Vagina (tissue), 2 donors: ENCODE data around the gene GYS1. TPM values are rescaled to one million over a fixed set of nuclear protein-coding genes. Genes with fewer than 3 reads are reported as not detected.

Source experiments
- DNase-seq, 2 donors: peaks; one replicate each; pipeline ENCODE4 v3.0.0-alpha.2; 2017; ENCODE audit errors: extremely low spot score in 2 of 2
- H3K27ac ChIP-seq: fragments of 200-600 bp; sonication (generic); one replicate; pipeline ENCODE4 v1.5.1; 2019
- H3K27me3 ChIP-seq: fragments of 200-600 bp; sonication (generic); one replicate; pipeline ENCODE4 v1.5.1; 2019
- H3K36me3 ChIP-seq, 2 donors: fragments of 200-600 bp; sonication (generic); one replicate each; pipeline ENCODE4 v1.5.1; 2017 to 2019
- H3K4me1 ChIP-seq: fragments of 200-600 bp; sonication (generic); one replicate; pipeline ENCODE4 v1.5.1; 2019
- H3K4me3 ChIP-seq, 2 donors: fragments of 200-600 bp; sonication (generic); 1 replicate in 1 of 2; 2 replicates in 1 of 2; pipeline ENCODE4 v1.5.1; 2016 to 2019
- H3K9me3 ChIP-seq: fragments of 200-600 bp; sonication (generic); one replicate; pipeline ENCODE4 v1.5.1; 2019
- POLR2A ChIP-seq, 2 donors: fragments of 450-650 bp; IDR thresholded peaks; one replicate each; pipeline ENCODE4 v1.6.1; 2017; ENCODE audit warnings: antibody characterized with exemption in 2 of 2, mild to moderate bottlenecking in 2 of 2, moderate library complexity in 2 of 2
- POLR2AphosphoS5 ChIP-seq, 2 donors: sonication (generic); formaldehyde crosslinking; IDR thresholded peaks; one replicate each; pipeline ENCODE4 v1.9.0; 2017; ENCODE audit warnings: antibody characterized with exemption in 2 of 2, mild to moderate bottlenecking in 2 of 2, low read depth in 1 of 2; ENCODE audit not compliant: insufficient read depth in 1 of 2
- intact Hi-C: fragments of 100-400 bp; cut with DNase I; formaldehyde crosslinking; loops from one replicate; pipeline ENCODE4 v1.15.1; 2023
- total RNA-seq: library from RNA; depleted of rRNA; stranded (reverse); fragments of >200 nt; gene quantifications from one replicate; pipeline ENCODE4 v1.2.3, GENCODE V29; 2016
- TF ChIP-seq, protein P1 (sequence below), 3 experiments: fragments of 450-650 bp in 2 of 3; fragments of 200-600 bp in 1 of 3; sonication (generic) in 1 of 3; IDR thresholded peaks; one replicate each; pipeline ENCODE4 v1.5.1; 2017 to 2019; ENCODE audit warnings: antibody characterized with exemption in 3 of 3, mild to moderate bottlenecking in 2 of 3, moderate library complexity in 2 of 3

GYS1 gene
- total RNA-seq, 1 donor from 2014 or later = 32.2 TPM

- Histone ChIP-seq H3K27ac (no peak overlapping the region), H3K36me3 (no peaks in the 10 kb centered on the region), H3K4me3 (no peak overlapping the region), H3K27me3 (no peaks in the 10 kb centered on the region), H3K9me3 (no peaks in the 10 kb centered on the region), H3K4me1 (no peaks in the 10 kb centered on the region)
- DNase-seq = no peak
- intact Hi-C loops = no loop called here
- TF ChIP-seq POLR2AphosphoS5 (IDR thresholded peaks at IDR 0.05; ENCODE audit: insufficient read depth in 1 of 2, low read depth in 1 of 2) = no peak
- TF ChIP-seq, protein P1, sequence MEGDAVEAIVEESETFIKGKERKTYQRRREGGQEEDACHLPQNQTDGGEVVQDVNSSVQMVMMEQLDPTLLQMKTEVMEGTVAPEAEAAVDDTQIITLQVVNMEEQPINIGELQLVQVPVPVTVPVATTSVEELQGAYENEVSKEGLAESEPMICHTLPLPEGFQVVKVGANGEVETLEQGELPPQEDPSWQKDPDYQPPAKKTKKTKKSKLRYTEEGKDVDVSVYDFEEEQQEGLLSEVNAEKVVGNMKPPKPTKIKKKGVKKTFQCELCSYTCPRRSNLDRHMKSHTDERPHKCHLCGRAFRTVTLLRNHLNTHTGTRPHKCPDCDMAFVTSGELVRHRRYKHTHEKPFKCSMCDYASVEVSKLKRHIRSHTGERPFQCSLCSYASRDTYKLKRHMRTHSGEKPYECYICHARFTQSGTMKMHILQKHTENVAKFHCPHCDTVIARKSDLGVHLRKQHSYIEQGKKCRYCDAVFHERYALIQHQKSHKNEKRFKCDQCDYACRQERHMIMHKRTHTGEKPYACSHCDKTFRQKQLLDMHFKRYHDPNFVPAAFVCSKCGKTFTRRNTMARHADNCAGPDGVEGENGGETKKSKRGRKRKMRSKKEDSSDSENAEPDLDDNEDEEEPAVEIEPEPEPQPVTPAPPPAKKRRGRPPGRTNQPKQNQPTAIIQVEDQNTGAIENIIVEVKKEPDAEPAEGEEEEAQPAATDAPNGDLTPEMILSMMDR (IDR thresholded peaks at IDR 0.05) = no peak
- no peak for TF ChIP-seq POLR2A (IDR thresholded peaks at IDR 0.05)
Observed at GRCh38 chr19:48945817-48946216, 47.3 kb downstream of the GYS1 start.

- Histone ChIP-seq H3K9me3 (no peaks in the 10 kb centered on the region), H3K27me3 (no peaks in the 10 kb centered on the region), H3K4me1 (no peaks in the 10 kb centered on the region), H3K36me3 (no peaks in the 10 kb centered on the region), H3K4me3 (no peak overlapping the region), H3K27ac (no peak overlapping the region)
- TF ChIP-seq POLR2AphosphoS5 (IDR thresholded peaks at IDR 0.05; ENCODE audit: insufficient read depth in 1 of 2, low read depth in 1 of 2) (no peak), POLR2A (IDR thresholded peaks at IDR 0.05) (no peak)
- TF ChIP-seq, protein P1 (IDR thresholded peaks at IDR 0.05) = no peak
- intact Hi-C loops = no loop called here
- DNase-seq = no peak
Observed at GRCh38 chr19:48945415-48945814, 47.7 kb downstream of the GYS1 start.

DNA sequence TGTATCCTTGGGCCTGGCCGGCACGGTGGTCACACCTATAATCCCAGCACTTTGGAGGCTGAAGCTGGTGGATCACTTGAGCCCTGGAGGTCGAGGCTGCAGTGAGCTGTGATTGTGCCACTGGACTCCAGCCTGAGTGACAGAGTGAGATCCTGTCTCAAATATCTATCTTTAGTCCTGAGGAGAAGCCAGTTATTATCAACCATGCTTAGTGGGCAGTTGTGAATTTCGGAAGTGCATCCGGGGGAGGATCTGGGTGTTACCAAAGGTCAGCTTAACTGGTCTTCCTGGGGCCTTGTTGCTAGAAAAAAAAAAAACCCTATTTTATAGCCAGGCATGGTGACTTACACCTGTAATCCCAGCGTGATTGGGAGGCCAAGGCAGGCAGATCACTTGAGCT is 50.0 kb downstream of the GYS1 start:
- H3K9me3 ChIP-seq = no peaks in the 10 kb centered on the region
- intact Hi-C loops = no loop called here
- no peak overlapping the region for H3K4me3 ChIP-seq
- H3K4me1 ChIP-seq = no peaks in the 10 kb centered on the region
- no peak for TF ChIP-seq POLR2AphosphoS5 (IDR thresholded peaks at IDR 0.05; ENCODE audit: insufficient read depth in 1 of 2, low read depth in 1 of 2)
- TF ChIP-seq, protein P1 (IDR thresholded peaks at IDR 0.05) = no peak
- no peak for TF ChIP-seq POLR2A (IDR thresholded peaks at IDR 0.05)
- no peak overlapping the region for H3K27ac ChIP-seq
- H3K36me3 ChIP-seq = no peaks in the 10 kb centered on the region
- H3K27me3 ChIP-seq = no peaks in the 10 kb centered on the region
- DNase-seq = no peak

DNA sequence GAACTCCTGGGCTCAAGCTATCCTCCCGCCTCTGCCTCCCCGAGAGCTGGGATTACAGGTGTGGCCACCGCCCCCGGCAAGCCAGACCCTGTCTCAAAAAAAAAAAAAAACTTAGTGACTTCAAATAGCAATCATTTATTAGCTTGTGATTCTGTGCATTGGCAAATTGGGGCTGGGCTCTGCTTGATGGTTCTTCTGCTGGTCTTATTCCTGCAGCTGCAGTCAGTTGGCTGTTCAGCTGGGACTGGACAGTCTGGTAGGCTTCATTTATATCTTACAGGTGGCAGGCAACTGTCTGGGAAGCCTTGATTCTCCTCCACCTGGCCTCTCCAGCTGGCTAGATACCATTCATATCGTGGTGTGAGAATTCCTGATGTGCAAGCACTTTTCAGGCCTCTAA is 52.2 kb downstream of the GYS1 start:
- Histone ChIP-seq H3K27me3 (no peaks in the 10 kb centered on the region), H3K4me1 (no peaks in the 10 kb centered on the region), H3K9me3 (no peaks in the 10 kb centered on the region), H3K36me3 (no peaks in the 10 kb centered on the region), H3K4me3 (no peak overlapping the region), H3K27ac (no peak overlapping the region)
- intact Hi-C loops = no loop called here
- no peak for DNase-seq
- TF ChIP-seq, protein P1 (IDR thresholded peaks at IDR 0.05) = no peak
- TF ChIP-seq POLR2AphosphoS5 (IDR thresholded peaks at IDR 0.05; ENCODE audit: insufficient read depth in 1 of 2, low read depth in 1 of 2) = no peak
- no peak for TF ChIP-seq POLR2A (IDR thresholded peaks at IDR 0.05)

GRCh38 chr19:48938256-48938655 is 54.9 kb downstream of the GYS1 start:
- DNase-seq = no peak
- intact Hi-C loops = no loop called here

More at GRCh38 chr19:48938256-48938655, 54.9 kb downstream of the GYS1 start:
- Histone ChIP-seq H3K4me1 (no peaks in the 10 kb centered on the region), H3K36me3 (no peaks in the 10 kb centered on the region), H3K27me3 (no peaks in the 10 kb centered on the region), H3K9me3 (no peaks in the 10 kb centered on the region), H3K4me3 (no peak overlapping the region), H3K27ac (no peak overlapping the region)
- no peak for TF ChIP-seq POLR2A (IDR thresholded peaks at IDR 0.05)
- TF ChIP-seq, protein P1 (IDR thresholded peaks at IDR 0.05) = no peak
- no peak for TF ChIP-seq POLR2AphosphoS5 (IDR thresholded peaks at IDR 0.05; ENCODE audit: insufficient read depth in 1 of 2, low read depth in 1 of 2)
